ENCODE results near the gene GARRE1.

GRCh38 chr19:34273121-34273520 lies 18.8 kb downstream of the GARRE1 start:
- TF ChIP-seq CTCF (IDR thresholded peaks at IDR 0.05; ENCODE audit: extremely low read depth in 1 of 2, insufficient read depth in 1 of 2, low read depth in 1 of 2, low read length in 2 of 2) (no peak), EZH2 (IDR thresholded peaks at IDR 0.05; ENCODE audit: borderline replicate concordance, low read depth, low read length, severe bottlenecking) (no peak), POLR2A (IDR thresholded peaks at IDR 0.05; ENCODE audit: low read depth, low read length) (no peak), MAX (IDR thresholded peaks at IDR 0.05; ENCODE audit: insufficient read depth, insufficient read length) (no peak), JUN (IDR thresholded peaks at IDR 0.05; ENCODE audit: borderline replicate concordance, insufficient read depth, insufficient read length, low read depth) (no peak), POLR2AphosphoS5 (IDR thresholded peaks at IDR 0.05; ENCODE audit: insufficient read depth, low read depth, low read length) (no peak), MYC (IDR thresholded peaks at IDR 0.05; ENCODE audit: low read depth, low read length) (no peak), GATA2 (IDR thresholded peaks at IDR 0.05; ENCODE audit: insufficient read depth, insufficient read length, low read depth, low read length) (no peak)
